Esophagus muscularis mucosa (tissue), 4 donors: Measurements from ENCODE around the gene GLT1D1. TPM values are rescaled to one million over a fixed set of nuclear protein-coding genes. Genes with fewer than 3 reads are reported as not detected.

Experiments used
- DNase-seq: peaks from one replicate; pipeline ENCODE4 v3.0.0-alpha.2; 2017; ENCODE audit errors: extremely low spot score
- H3K27ac ChIP-seq, 4 donors: fragments of 200-600 bp; sonication (generic); replicated peaks in 1 of 4; 1 replicate in 3 of 4; 2 replicates in 1 of 4; pipeline ENCODE4 v1.5.1; 2016 to 2019; ENCODE audit warnings: mild to moderate bottlenecking in 1 of 4
- H3K27me3 ChIP-seq, 4 donors: fragments of 200-600 bp; sonication (generic); one replicate each; pipeline versions ENCODE4 v1.5.1 to v1.6.0; 2016 to 2019
- H3K36me3 ChIP-seq, 4 donors: fragments of 200-600 bp; sonication (generic); one replicate each; pipeline ENCODE4 v1.5.1; 2016 to 2019
- H3K4me1 ChIP-seq, 4 donors: fragments of 200-600 bp; sonication (generic); one replicate each; pipeline ENCODE4 v1.5.1; 2016 to 2019
- H3K4me3 ChIP-seq, 4 donors: fragments of 200-600 bp; sonication (generic); 1 replicate in 2 of 4; 2 replicates in 2 of 4; pipeline ENCODE4 v1.5.1; 2016 to 2019; ENCODE audit warnings: mild to moderate bottlenecking in 4 of 4, moderate library complexity in 1 of 4
- H3K9me3 ChIP-seq, 4 donors: fragments of 200-600 bp; sonication (generic); 1 replicate in 3 of 4; 2 replicates in 1 of 4; pipeline ENCODE4 v1.5.1; 2016 to 2019
- EP300 ChIP-seq: sonication (generic); formaldehyde crosslinking; IDR thresholded peaks from one replicate; pipeline ENCODE4 v1.6.1; 2017; ENCODE audit warnings: antibody characterized with exemption
- POLR2A ChIP-seq: fragments of 450-650 bp; IDR thresholded peaks from one replicate; pipeline ENCODE4 v1.6.1; 2017; ENCODE audit warnings: antibody characterized with exemption, moderate library complexity, mild to moderate bottlenecking, low read depth
- POLR2AphosphoS5 ChIP-seq, 2 donors: sonication (generic); formaldehyde crosslinking; IDR thresholded peaks; one replicate each; pipeline ENCODE4 v1.6.1; 2017; ENCODE audit warnings: antibody characterized with exemption in 2 of 2
- WGBS: methylation state at CpG from one replicate; pipeline ENCODE4 v1.1.5; 2018; 5-methylcytosine and 5-hydroxymethylcytosine counted together
- intact Hi-C: fragments of 100-400 bp; cut with DNase I; formaldehyde crosslinking; loops from one replicate; pipeline ENCODE4 v1.15.1; 2023
- total RNA-seq, 4 donors: library from RNA; depleted of rRNA; stranded (reverse); fragments of >200 nt; gene quantifications; one replicate each; pipeline versions ENCODE4 v1.1.0 to v1.2.1, GENCODE V29; 2016
- TF ChIP-seq, protein P1 (sequence below), 3 experiments: fragments of 200-600 bp in 2 of 3; fragments of 450-650 bp in 1 of 3; sonication (generic) in 2 of 3; IDR thresholded peaks; one replicate each; pipeline ENCODE4 v1.5.1; 2017 to 2019; ENCODE audit warnings: antibody characterized with exemption in 3 of 3, mild to moderate bottlenecking in 2 of 3, moderate library complexity in 1 of 3

The GLT1D1 gene
- total RNA-seq, 4 donors from 2014 or later: under 0.01 to 1.5 (median 0.32) TPM

GRCh38 chr12:128929057-128929456 is 75.8 kb downstream of the GLT1D1 start:
- Histone ChIP-seq H3K27ac (no peak overlapping the region), H3K36me3 (no peaks in the 10 kb centered on the region), H3K9me3 (no peaks in the 10 kb centered on the region), H3K27me3 (no peaks in the 10 kb centered on the region), H3K4me3 (no peak overlapping the region), H3K4me1 (no peaks in the 10 kb centered on the region)
- no peak for TF ChIP-seq POLR2AphosphoS5 (IDR thresholded peaks at IDR 0.05)
- TF ChIP-seq POLR2A: no peak
- no peak for TF ChIP-seq EP300
- 91% methylated on average over 5 of the region's 12 CpGs for WGBS
- intact Hi-C loops: no loop called here
- no peak for DNase-seq

- Histone ChIP-seq H3K4me3 (no peak overlapping the region), H3K9me3 (no peaks in the 10 kb centered on the region), H3K4me1 (no peaks in the 10 kb centered on the region), H3K36me3 (no peaks in the 10 kb centered on the region), H3K27ac (no peak overlapping the region), H3K27me3 (no peaks in the 10 kb centered on the region)
- no peak for DNase-seq
- no peak for TF ChIP-seq POLR2AphosphoS5 (IDR thresholded peaks at IDR 0.05)
- no peak for TF ChIP-seq EP300
- no peak for TF ChIP-seq POLR2A
- TF ChIP-seq, protein P1, sequence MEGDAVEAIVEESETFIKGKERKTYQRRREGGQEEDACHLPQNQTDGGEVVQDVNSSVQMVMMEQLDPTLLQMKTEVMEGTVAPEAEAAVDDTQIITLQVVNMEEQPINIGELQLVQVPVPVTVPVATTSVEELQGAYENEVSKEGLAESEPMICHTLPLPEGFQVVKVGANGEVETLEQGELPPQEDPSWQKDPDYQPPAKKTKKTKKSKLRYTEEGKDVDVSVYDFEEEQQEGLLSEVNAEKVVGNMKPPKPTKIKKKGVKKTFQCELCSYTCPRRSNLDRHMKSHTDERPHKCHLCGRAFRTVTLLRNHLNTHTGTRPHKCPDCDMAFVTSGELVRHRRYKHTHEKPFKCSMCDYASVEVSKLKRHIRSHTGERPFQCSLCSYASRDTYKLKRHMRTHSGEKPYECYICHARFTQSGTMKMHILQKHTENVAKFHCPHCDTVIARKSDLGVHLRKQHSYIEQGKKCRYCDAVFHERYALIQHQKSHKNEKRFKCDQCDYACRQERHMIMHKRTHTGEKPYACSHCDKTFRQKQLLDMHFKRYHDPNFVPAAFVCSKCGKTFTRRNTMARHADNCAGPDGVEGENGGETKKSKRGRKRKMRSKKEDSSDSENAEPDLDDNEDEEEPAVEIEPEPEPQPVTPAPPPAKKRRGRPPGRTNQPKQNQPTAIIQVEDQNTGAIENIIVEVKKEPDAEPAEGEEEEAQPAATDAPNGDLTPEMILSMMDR (IDR thresholded peaks at IDR 0.05): no peak
- intact Hi-C loops: no loop called here
- WGBS: 67% methylated on average over 13 of the region's 13 CpGs
These were observed 77.3 kb downstream of the GLT1D1 start for GRCh38 chr12:128930606-128931005.

GRCh38 chr12:128932521-128932920 is 79.2 kb downstream of the GLT1D1 start:
- Histone ChIP-seq H3K4me1 (no peaks in the 10 kb centered on the region), H3K36me3 (no peaks in the 10 kb centered on the region), H3K27ac (no peak overlapping the region), H3K9me3 (no peaks in the 10 kb centered on the region), H3K4me3 (no peak overlapping the region), H3K27me3 (no peaks in the 10 kb centered on the region)
- 86% methylated on average over 20 of the region's 20 CpGs for WGBS
- TF ChIP-seq EP300: no peak
- no peak for TF ChIP-seq POLR2AphosphoS5 (IDR thresholded peaks at IDR 0.05)
- TF ChIP-seq, protein P1 (IDR thresholded peaks at IDR 0.05): no peak
- no peak for TF ChIP-seq POLR2A
- no peak for DNase-seq
- intact Hi-C loops: no loop called here

DNA sequence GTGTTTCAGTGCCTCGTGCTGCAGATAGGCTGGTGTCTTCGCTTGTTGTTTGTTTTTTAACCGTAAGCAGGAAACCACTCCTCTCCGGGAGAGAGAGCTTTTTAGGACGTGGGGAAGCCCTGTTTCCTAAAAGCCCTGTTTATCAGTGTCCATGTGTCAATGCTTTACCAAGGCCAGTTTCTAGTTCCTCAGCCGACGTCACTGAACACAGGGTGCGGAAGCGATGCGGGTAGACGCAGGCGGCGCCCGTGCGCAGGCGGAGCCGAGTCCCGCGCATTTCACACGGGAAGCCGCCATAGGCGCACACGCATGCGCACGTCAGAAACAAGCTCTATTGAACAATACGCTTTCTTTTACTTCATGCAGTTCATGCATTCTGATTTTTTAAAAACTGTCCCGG is 79.8 kb downstream of the GLT1D1 start:
- no peak for DNase-seq
- Histone ChIP-seq H3K27ac (no peak overlapping the region), H3K4me1 (no peaks in the 10 kb centered on the region), H3K27me3 (no peaks in the 10 kb centered on the region), H3K36me3 (no peaks in the 10 kb centered on the region), H3K4me3 (no peak overlapping the region), H3K9me3 (no peaks in the 10 kb centered on the region)
- TF ChIP-seq POLR2A (no peak), POLR2AphosphoS5 (IDR thresholded peaks at IDR 0.05) (no peak), EP300 (no peak)
- TF ChIP-seq, protein P1 (IDR thresholded peaks at IDR 0.05): no peak
- intact Hi-C loops: no loop called here
- 80% methylated on average over 27 of the region's 27 CpGs for WGBS

DNA sequence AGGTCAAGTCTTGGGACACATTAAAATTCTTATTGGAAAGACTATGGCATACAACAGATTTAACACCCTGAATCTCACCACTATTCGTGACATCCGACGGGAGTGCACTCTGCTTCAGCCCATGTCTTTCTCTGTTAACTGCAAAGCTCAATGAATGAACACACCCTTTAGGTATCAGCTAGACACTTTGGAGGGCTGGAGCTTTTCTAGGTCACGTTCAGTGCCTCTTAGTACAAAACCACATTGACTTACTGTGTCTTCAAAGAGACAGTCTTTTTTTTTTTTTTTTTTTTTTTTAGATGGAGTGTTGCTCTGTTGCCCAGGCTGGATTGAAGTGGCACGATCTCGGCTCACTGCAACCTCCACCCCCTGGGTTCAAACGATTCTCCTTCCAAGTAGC is 80.6 kb downstream of the GLT1D1 start:
- Histone ChIP-seq H3K4me3 (no peak overlapping the region), H3K4me1 (no peaks in the 10 kb centered on the region), H3K9me3 (no peaks in the 10 kb centered on the region), H3K27ac (no peak overlapping the region), H3K27me3 (no peaks in the 10 kb centered on the region), H3K36me3 (no peaks in the 10 kb centered on the region)
- intact Hi-C loops: no loop called here
- TF ChIP-seq EP300: no peak
- TF ChIP-seq POLR2AphosphoS5 (IDR thresholded peaks at IDR 0.05): no peak
- no peak for TF ChIP-seq POLR2A
- TF ChIP-seq, protein P1 (IDR thresholded peaks at IDR 0.05): no peak
- DNase-seq: no peak
- 95% methylated on average over 7 of the region's 7 CpGs for WGBS
